Measurements from ENCODE around the gene TRAPPC14. TPM values are rescaled to one million over a fixed set of nuclear protein-coding genes. Genes with fewer than 3 reads are reported as not detected.
"Not testable (repeated sequence)": the region's sequence is repeated elsewhere in the genome, so short reads cannot be mapped to it uniquely, and the experiment has no call there.

The TRAPPC14 gene
- 16.4 TPM for polyA plus RNA-seq (2013, experiment 1 of 2)
- 13.6 TPM for polyA plus RNA-seq (2013, experiment 2 of 2)

GRCh38 chr7:100158229-100159098 is at the start of gene TRAPPC14:
TRAPPC14 (minus strand) TSS chr7:100158723; CDS start chr7:100158499, 224 bp downstream.
- peak within 1 kb of the TSS; percentile 88 for H3K4me3 ChIP-seq (ENCODE audit: extremely low read depth, insufficient read depth, low read length, poor library complexity, severe bottlenecking)
- peaks cover 20% of the 10 kb centered on the region for H3K4me1 ChIP-seq (ENCODE audit: control insufficient read depth, insufficient read depth, low read length, poor library complexity, severe bottlenecking)
- H3K9me3 ChIP-seq (ENCODE audit: control insufficient read depth, low read length): no peaks in the 10 kb centered on the region
- peaks cover 38% of the 10 kb centered on the region for H3K36me3 ChIP-seq (ENCODE audit: control insufficient read depth, insufficient read depth, low read length)
- WGBS, 2 experiments (ENCODE audit: insufficient coverage in 2 of 2): 4% methylated on average over 73 to 85 of the region's 87 CpGs
- peak within 1 kb of the TSS; percentile 62 for H3K27ac ChIP-seq (ENCODE audit: low read depth, low read length, severe bottlenecking)

- H3K4me3 ChIP-seq (ENCODE audit: extremely low read depth, insufficient read depth, low read length, poor library complexity, severe bottlenecking): no peak overlapping the region
- 88 to 96% methylated on average over 6 to 7 of the region's 9 CpGs for WGBS, 2 experiments (ENCODE audit: insufficient coverage in 2 of 2)
Measured at GRCh38 chr7:100204454-100204853, 45.9 kb upstream of the TRAPPC14 start.

GRCh38 chr7:100200693-100201092 is 42.2 kb upstream of the TRAPPC14 start:
- Histone ChIP-seq H3K9me3 (ENCODE audit: control insufficient read depth, low read length) (no peaks in the 10 kb centered on the region), H3K27ac (ENCODE audit: low read depth, low read length, severe bottlenecking) (no peak overlapping the region), H3K36me3 (ENCODE audit: control insufficient read depth, insufficient read depth, low read length) (no peaks in the 10 kb centered on the region), H3K4me1 (ENCODE audit: control insufficient read depth, insufficient read depth, low read length, poor library complexity, severe bottlenecking) (peaks cover 11% of the 10 kb centered on the region), H3K4me3 (ENCODE audit: extremely low read depth, insufficient read depth, low read length, poor library complexity, severe bottlenecking) (no peak overlapping the region)
- WGBS, 2 experiments (ENCODE audit: insufficient coverage in 2 of 2): 88 to 91% methylated on average over 4 to 9 of the region's 11 CpGs

More at GRCh38 chr7:100204454-100204853, 45.9 kb upstream of the TRAPPC14 start:
- H3K27ac ChIP-seq (ENCODE audit: low read depth, low read length, severe bottlenecking): no peak overlapping the region
- H3K4me1 ChIP-seq (ENCODE audit: control insufficient read depth, insufficient read depth, low read length, poor library complexity, severe bottlenecking): peaks cover 14% of the 10 kb centered on the region
- H3K36me3 ChIP-seq (ENCODE audit: control insufficient read depth, insufficient read depth, low read length): no peaks in the 10 kb centered on the region
- no peaks in the 10 kb centered on the region for H3K9me3 ChIP-seq (ENCODE audit: control insufficient read depth, low read length)

- Histone ChIP-seq H3K27ac (ENCODE audit: low read depth, low read length, severe bottlenecking) (no peak overlapping the region), H3K4me1 (ENCODE audit: control insufficient read depth, insufficient read depth, low read length, poor library complexity, severe bottlenecking) (peaks cover 8% of the 10 kb centered on the region), H3K36me3 (ENCODE audit: control insufficient read depth, insufficient read depth, low read length) (no peaks in the 10 kb centered on the region), H3K4me3 (ENCODE audit: extremely low read depth, insufficient read depth, low read length, poor library complexity, severe bottlenecking) (no peak overlapping the region), H3K9me3 (ENCODE audit: control insufficient read depth, low read length) (no peaks in the 10 kb centered on the region)
- 91 to 97% methylated on average over 4 to 8 of the region's 10 CpGs for WGBS, 2 experiments (ENCODE audit: insufficient coverage in 2 of 2)
Measured at GRCh38 chr7:100198266-100198665, 39.7 kb upstream of the TRAPPC14 start.

GRCh38 chr7:100195901-100196322 is 37.4 kb upstream of the TRAPPC14 start:
- H3K4me3 ChIP-seq (ENCODE audit: extremely low read depth, insufficient read depth, low read length, poor library complexity, severe bottlenecking); H3K4me1 ChIP-seq (ENCODE audit: control insufficient read depth, insufficient read depth, low read length, poor library complexity, severe bottlenecking); H3K36me3 ChIP-seq (ENCODE audit: control insufficient read depth, insufficient read depth, low read length); H3K9me3 ChIP-seq (ENCODE audit: control insufficient read depth, low read length); H3K27ac ChIP-seq (ENCODE audit: low read depth, low read length, severe bottlenecking): not testable (repeated sequence)
- WGBS, 2 experiments (ENCODE audit: insufficient coverage in 2 of 2): 76 to 85% methylated on average over 3 to 6 of the region's 6 CpGs

- peaks cover 3% of the 10 kb centered on the region for H3K4me1 ChIP-seq (ENCODE audit: control insufficient read depth, insufficient read depth, low read length, poor library complexity, severe bottlenecking)
- no peaks in the 10 kb centered on the region for H3K36me3 ChIP-seq (ENCODE audit: control insufficient read depth, insufficient read depth, low read length)
- H3K27ac ChIP-seq (ENCODE audit: low read depth, low read length, severe bottlenecking): no peak overlapping the region
- WGBS, 2 experiments (ENCODE audit: insufficient coverage in 2 of 2): 40% methylated on average over 1 of the region's 2 CpGs; no CpG with 5 or more reads in 1 of the 2 experiments
- H3K9me3 ChIP-seq (ENCODE audit: control insufficient read depth, low read length): no peaks in the 10 kb centered on the region
- H3K4me3 ChIP-seq (ENCODE audit: extremely low read depth, insufficient read depth, low read length, poor library complexity, severe bottlenecking): no peak overlapping the region
Measured at GRCh38 chr7:100195222-100195621, 36.7 kb upstream of the TRAPPC14 start.

DNA sequence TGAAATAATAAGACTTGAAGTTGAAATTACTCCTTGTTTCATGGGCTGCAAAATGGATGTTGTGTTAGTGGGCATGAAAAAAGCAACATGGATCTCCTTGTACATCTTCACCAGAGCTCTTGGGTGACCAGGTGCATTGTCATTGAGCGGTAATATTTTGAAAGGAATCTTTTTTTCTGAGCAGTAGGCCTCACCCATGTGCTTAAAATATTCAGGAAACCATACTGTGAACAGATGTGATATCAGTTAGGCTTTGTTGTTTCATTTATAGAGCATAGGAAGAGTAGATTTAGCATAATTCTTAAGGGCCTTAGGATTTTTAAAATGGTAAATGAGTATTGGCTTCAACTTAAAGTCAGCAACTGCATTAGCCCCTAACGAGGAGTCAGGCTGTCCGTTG is 34.4 kb upstream of the TRAPPC14 start:
- WGBS, 2 experiments (ENCODE audit: insufficient coverage in 2 of 2): 80% methylated on average over 2 of the region's 3 CpGs; no CpG with 5 or more reads in 1 of the 2 experiments
- H3K4me1 ChIP-seq (ENCODE audit: control insufficient read depth, insufficient read depth, low read length, poor library complexity, severe bottlenecking): no peaks in the 10 kb centered on the region
- no peak overlapping the region for H3K4me3 ChIP-seq (ENCODE audit: extremely low read depth, insufficient read depth, low read length, poor library complexity, severe bottlenecking)
- H3K36me3 ChIP-seq (ENCODE audit: control insufficient read depth, insufficient read depth, low read length): no peaks in the 10 kb centered on the region
- H3K27ac ChIP-seq (ENCODE audit: low read depth, low read length, severe bottlenecking): no peak overlapping the region
- H3K9me3 ChIP-seq (ENCODE audit: control insufficient read depth, low read length): no peaks in the 10 kb centered on the region

DNA sequence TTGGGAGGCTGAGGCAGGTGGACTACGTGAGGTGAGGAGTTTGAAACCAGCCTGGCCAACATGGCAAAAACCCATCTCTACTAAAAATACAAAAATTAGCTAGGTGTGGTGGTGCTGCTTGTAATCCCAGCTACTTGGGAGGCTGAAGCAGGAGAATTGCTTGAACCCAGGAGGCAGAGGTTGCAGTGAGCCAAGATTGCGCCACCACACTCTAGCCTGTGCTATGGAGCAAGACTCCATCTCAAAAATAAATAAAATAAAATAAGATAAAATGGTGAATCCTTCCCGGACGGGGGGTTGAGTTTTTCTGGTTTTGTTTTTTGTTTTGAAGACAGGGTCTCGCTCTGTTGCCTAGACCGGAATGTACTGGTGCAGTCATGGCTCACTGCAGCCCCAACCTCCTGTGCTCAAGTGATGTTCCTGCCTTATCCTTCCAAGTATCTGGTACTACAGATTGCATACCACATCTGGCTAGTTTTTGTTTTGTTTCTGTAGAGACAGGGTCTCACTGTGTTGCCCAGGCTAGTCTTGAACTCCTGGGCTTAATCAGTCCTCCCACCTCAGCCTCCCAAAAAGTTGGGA is 33.8 kb upstream of the TRAPPC14 start:
- not testable (repeated sequence) for H3K36me3 ChIP-seq (ENCODE audit: control insufficient read depth, insufficient read depth, low read length); H3K9me3 ChIP-seq (ENCODE audit: control insufficient read depth, low read length); H3K4me3 ChIP-seq (ENCODE audit: extremely low read depth, insufficient read depth, low read length, poor library complexity, severe bottlenecking); H3K27ac ChIP-seq (ENCODE audit: low read depth, low read length, severe bottlenecking); H3K4me1 ChIP-seq (ENCODE audit: control insufficient read depth, insufficient read depth, low read length, poor library complexity, severe bottlenecking)
- WGBS, 2 experiments (ENCODE audit: insufficient coverage in 2 of 2): 100% methylated on average over 1 to 4 of the region's 6 CpGs

GRCh38 chr7:100191775-100192174 is 33.3 kb upstream of the TRAPPC14 start:
- Histone ChIP-seq H3K4me1 (ENCODE audit: control insufficient read depth, insufficient read depth, low read length, poor library complexity, severe bottlenecking) (no peaks in the 10 kb centered on the region), H3K36me3 (ENCODE audit: control insufficient read depth, insufficient read depth, low read length) (no peaks in the 10 kb centered on the region), H3K4me3 (ENCODE audit: extremely low read depth, insufficient read depth, low read length, poor library complexity, severe bottlenecking) (no peak overlapping the region), H3K27ac (ENCODE audit: low read depth, low read length, severe bottlenecking) (no peak overlapping the region), H3K9me3 (ENCODE audit: control insufficient read depth, low read length) (no peaks in the 10 kb centered on the region)
- WGBS, 2 experiments (ENCODE audit: insufficient coverage in 2 of 2): 80 to 100% methylated on average over 1 of the region's 2 CpGs

GRCh38 chr7:100190048-100190711 is 31.7 kb upstream of the TRAPPC14 start:
- H3K36me3 ChIP-seq (ENCODE audit: control insufficient read depth, insufficient read depth, low read length): no peaks in the 10 kb centered on the region
- H3K4me3 ChIP-seq (ENCODE audit: extremely low read depth, insufficient read depth, low read length, poor library complexity, severe bottlenecking): no peak overlapping the region
- no peaks in the 10 kb centered on the region for H3K9me3 ChIP-seq (ENCODE audit: control insufficient read depth, low read length)
- H3K27ac ChIP-seq (ENCODE audit: low read depth, low read length, severe bottlenecking): no peak overlapping the region
- H3K4me1 ChIP-seq (ENCODE audit: control insufficient read depth, insufficient read depth, low read length, poor library complexity, severe bottlenecking): no peaks in the 10 kb centered on the region
- WGBS, 2 experiments (ENCODE audit: insufficient coverage in 2 of 2): 64 to 90% methylated on average over 2 to 4 of the region's 4 CpGs

Measured in mesodermal cell (in vitro differentiated cells).